Heart right ventricle (tissue), 16 donors: Measurements from ENCODE around the gene MCM3AP. TPM values are rescaled to one million over a fixed set of nuclear protein-coding genes. Genes with fewer than 3 reads are reported as not detected.

ENCODE experiments used
- ATAC-seq, 8 donors: fragments of 200-7000 bp; cut with Tn5 transposase; one replicate each; pipeline ENCODE4 v1.9.1; 2020; ENCODE audit warnings: mild to moderate bottlenecking in 8 of 8, moderate library complexity in 8 of 8, moderate number of reproducible peaks in 1 of 8
- DNase-seq, 2 donors: peaks; one replicate each; pipeline ENCODE4 v3.0.0-alpha.2; 2020
- H3K27ac ChIP-seq, 10 donors: fragments of 200-600 bp; sonication (generic) in 2 of 10; one replicate each; pipeline versions ENCODE4 v1.5.0 to v1.8.0; 2020 to 2022; ENCODE audit warnings: mild to moderate bottlenecking in 3 of 10
- H3K27me3 ChIP-seq, 7 donors: fragments of 200-600 bp; one replicate each; pipeline ENCODE4 v1.8.0; 2021 to 2022; ENCODE audit warnings: mild to moderate bottlenecking in 2 of 7
- H3K36me3 ChIP-seq, 9 donors: fragments of 200-600 bp; sonication (generic) in 1 of 9; one replicate each; pipeline versions ENCODE4 v1.5.0 to v1.8.0; 2020 to 2022; ENCODE audit warnings: mild to moderate bottlenecking in 2 of 9
- H3K4me1 ChIP-seq, 9 donors: fragments of 200-600 bp; sonication (generic) in 1 of 9; one replicate each; pipeline versions ENCODE4 v1.5.0 to v1.8.0; 2020 to 2022; ENCODE audit warnings: mild to moderate bottlenecking in 4 of 9
- H3K4me3 ChIP-seq, 10 donors: fragments of 200-600 bp; sonication (generic) in 2 of 10; one replicate each; pipeline versions ENCODE4 v1.5.0 to v1.8.0; 2020 to 2022; ENCODE audit warnings: mild to moderate bottlenecking in 7 of 10, moderate library complexity in 2 of 10
- H3K9me3 ChIP-seq, 11 donors: fragments of 200-600 bp in 10 of 11; sonication (generic) in 2 of 11; one replicate each; pipeline versions ENCODE4 v1.5.0 to v1.8.0; 2013 to 2022; ENCODE audit warnings: mild to moderate bottlenecking in 2 of 11, control low read depth in 1 of 11, moderate library complexity in 1 of 11
- WGBS, 2 donors: extraction: QIAGEN DNeasy Blood & Tissue Kit; methylation state at CpG; one replicate each; pipeline ENCODE4 v1.1.7; 2013; ENCODE audit warnings: inconsistent platforms in 1 of 2; 5-methylcytosine and 5-hydroxymethylcytosine counted together
- intact Hi-C, 10 donors: fragments of 100-400 bp; cut with DNase I; formaldehyde crosslinking; loops; one replicate each; pipeline versions ENCODE4 v1.11.1 to v1.14.2; 2022
- polyA plus RNA-seq, 2 donors: library from polyadenylated mRNA; stranded (reverse); fragments of 200-250 nt; gene quantifications; one replicate each; pipeline ENCODE4 v1.2.3, GENCODE V29; 2013
- total RNA-seq, 10 donors: library from RNA; stranded (reverse); fragmentation: NEBNext Ultra II Directional in 3 of 10; extraction: Animal tissue kit (Norgen Biotek cat#: 25700) in 3 of 10; gene quantifications; one replicate each; pipeline versions ENCODE4 v1.2.1 to v1.2.4, GENCODE V29; 2021 to 2023
- TF ChIP-seq, protein P1 (sequence below), 9 donors: fragments of 200-600 bp; sonication (generic) in 2 of 9; IDR thresholded peaks; one replicate each; pipeline versions ENCODE4 v1.5.0 to v1.8.0; 2021 to 2022; ENCODE audit warnings: antibody characterized with exemption in 9 of 9, mild to moderate bottlenecking in 5 of 9, moderate library complexity in 1 of 9
- donor health status: Arrhythmogenic right ventricular cardiomyopathy.
- donor health status: ischemic (EF 13 %, LVEDD 7.1; RV severe dilation, severe dysfunction).
- donor health status: healthy with polysubstance abuse.
- donor health status: DM: no; HTN: yes; CAD: no.
- donor health status: DM: no; HTN: no; CAD: no.
- donor health status: ischemic (EF 25% LVEDD 6.9; RV normal size, moderate dysfunction).
- donor health status: ischemic (EF 25% LVEDD 5.7; RV mildly dilated, moderate dysfunction).
- donor health status: healthy.
- donor health status: DM: yes; HTN: yes; CAD: no.
- donor health status: Ischemic cardiomyopathy.
- donor health status: ischemic (EF 35%, LVEDD 5.7; RV mildly dilated, moderate dysfunction).
- donor health status: nonischemic (EF 11% LVEDD 7.7; RV severe dilation, severe dysfunction).
- donor health status: DM: yes; HTN: yes; CAD: no.
- donor health status: PGD.
- donor health status: ischemic (EF 29% LVEDD 5.4; RV normal size, mild dysfunction).
- donor health status: nonischemic (EF 23%, LVEDD 6.1; RV moderate dilation, normal function).

Gene MCM3AP
- total and polyA plus RNA-seq, 12 donors: 31.0 to 68.4 (median 52.0) TPM

DNA sequence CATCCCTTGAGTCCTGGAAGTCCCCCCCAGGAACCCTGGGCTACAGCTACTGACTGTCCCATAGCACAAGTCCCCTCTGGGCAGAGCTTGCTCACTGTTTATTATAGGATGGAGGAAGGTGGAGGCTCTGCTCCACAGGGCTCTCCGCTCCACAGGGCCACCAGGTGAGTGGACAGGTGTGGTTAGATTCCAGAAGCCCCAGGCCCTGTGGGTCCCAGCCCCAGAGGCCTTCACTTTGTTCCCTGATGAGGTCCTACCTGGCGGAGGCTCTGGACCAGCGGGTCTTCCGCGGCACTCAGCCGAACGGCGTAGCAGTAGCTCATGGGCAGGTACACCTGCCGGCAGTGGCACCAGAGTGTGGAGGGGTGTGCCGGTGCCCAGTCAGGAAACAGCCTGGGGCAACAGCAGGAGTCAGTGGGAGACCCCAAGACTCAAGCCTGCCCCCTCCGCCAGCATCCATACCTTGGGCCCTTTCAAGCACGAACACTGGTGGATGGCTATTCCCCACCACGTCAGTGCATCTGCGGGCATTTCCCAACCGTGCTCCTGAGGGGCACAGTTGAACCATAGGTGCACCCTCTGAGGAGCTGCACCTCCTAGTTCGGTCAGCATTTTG, 69.2 kb downstream of the MCM3AP start:
- peaks cover 0 to 89% (median 17%) of the 10 kb centered on the region in 9 donors for H3K36me3 ChIP-seq
- H3K27ac ChIP-seq: no peak overlapping the region
- no peaks in the 10 kb centered on the region for H3K9me3 ChIP-seq
- no peak for ATAC-seq
- H3K4me1 ChIP-seq: peaks cover 0 to 19% (median 8%) of the 10 kb centered on the region in 9 donors
- intact Hi-C loops: loop anchor here in 2 of 10 donors (10.0 kb wide), 1 partner anchor 61 kb away; the partner anchor contains the start of gene FTCD (in 2 of the 2)
- TF ChIP-seq, protein P1, sequence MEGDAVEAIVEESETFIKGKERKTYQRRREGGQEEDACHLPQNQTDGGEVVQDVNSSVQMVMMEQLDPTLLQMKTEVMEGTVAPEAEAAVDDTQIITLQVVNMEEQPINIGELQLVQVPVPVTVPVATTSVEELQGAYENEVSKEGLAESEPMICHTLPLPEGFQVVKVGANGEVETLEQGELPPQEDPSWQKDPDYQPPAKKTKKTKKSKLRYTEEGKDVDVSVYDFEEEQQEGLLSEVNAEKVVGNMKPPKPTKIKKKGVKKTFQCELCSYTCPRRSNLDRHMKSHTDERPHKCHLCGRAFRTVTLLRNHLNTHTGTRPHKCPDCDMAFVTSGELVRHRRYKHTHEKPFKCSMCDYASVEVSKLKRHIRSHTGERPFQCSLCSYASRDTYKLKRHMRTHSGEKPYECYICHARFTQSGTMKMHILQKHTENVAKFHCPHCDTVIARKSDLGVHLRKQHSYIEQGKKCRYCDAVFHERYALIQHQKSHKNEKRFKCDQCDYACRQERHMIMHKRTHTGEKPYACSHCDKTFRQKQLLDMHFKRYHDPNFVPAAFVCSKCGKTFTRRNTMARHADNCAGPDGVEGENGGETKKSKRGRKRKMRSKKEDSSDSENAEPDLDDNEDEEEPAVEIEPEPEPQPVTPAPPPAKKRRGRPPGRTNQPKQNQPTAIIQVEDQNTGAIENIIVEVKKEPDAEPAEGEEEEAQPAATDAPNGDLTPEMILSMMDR (IDR thresholded peaks at IDR 0.05): no peak
- 92 to 97% methylated on average over 16 of the region's 16 CpGs for WGBS, 2 donors
- DNase-seq: no peak
- H3K4me3 ChIP-seq: no peak overlapping the region
- H3K27me3 ChIP-seq: no peaks in the 10 kb centered on the region

DNA sequence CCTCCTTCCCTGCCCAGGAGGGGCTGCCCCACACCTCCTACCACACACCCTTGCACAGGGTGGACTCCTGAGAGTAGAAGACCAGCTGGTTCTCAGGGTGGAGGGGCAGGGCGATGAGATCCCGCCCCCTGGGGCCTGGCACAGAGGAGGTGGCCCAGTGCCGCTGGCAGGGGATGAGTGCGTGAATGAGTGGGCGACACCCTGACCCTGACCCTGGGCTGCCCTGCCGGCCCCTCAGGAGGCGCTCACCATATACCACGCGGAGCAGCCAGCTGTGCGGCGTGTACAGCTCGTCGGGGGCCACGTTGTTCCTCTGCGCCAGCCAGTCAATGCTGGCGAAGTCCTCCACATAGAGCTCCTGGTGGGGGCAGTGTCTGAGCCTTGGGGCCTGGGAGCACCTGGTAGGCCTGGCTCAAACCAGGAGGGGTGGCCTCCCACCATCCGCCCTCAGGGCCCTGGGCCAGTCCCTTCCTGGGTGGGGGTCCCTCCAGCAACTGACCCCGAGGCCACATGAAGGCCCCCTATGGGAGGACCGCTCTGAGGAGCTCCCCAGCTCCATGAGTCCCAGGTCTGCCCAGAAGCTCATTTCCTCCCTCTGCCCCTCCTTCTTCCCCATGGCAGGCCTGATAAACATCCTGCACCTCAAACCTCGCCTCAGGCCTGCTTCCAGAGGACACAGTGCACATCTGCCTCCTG, 69.8 kb downstream of the MCM3AP start:
- DNase-seq: no peak
- 91% methylated on average over 20 of the region's 20 CpGs for WGBS, 2 donors
- H3K36me3 ChIP-seq: peaks cover 0 to 89% (median 17%) of the 10 kb centered on the region in 9 donors

DNA sequence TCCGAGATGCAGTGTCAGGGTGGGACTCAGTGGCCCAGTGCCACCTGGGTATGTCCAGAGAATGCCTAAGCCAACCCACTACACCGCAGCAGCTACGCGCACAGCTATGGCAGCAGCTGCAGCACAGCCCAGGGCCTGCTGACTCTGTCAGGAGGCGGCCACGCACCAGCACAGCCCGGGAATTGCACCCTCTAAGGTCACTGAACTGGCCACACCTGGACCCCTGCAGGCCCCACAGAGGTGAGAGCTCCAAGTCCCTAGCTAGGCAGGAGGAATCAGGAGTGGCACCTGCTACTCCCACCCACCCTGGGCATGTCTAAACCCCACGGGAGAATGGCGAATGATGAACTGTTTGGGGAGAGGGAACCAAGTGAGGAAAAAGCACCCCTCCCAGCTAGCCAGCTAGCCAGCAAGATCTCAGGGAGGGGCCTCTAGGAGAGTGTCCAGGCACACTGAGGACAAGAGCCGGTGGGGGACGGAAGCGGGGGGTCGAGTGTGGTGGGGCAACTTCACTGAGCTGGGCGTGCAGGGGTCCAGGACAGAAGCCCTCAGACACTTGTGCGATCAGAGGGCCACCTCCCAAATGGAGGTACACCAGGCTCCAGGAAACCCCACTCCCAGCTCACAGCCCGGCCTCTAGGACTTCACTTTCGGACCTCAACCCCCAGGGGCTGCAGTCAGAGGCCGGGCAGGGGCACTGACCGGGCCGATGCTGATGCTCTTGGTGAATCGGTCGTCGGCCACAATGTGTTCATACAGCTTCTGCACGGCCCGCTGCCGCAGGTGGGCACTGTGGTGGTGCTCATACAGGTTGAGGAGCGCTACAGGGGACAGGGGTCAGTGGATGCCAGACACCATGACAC, 70.7 kb downstream of the MCM3AP start:
- TF ChIP-seq, protein P1 (IDR thresholded peaks at IDR 0.05): no peak
- DNase-seq: no peak
- Histone ChIP-seq H3K4me1 (peaks cover 0 to 11% (median 0%) of the 10 kb centered on the region in 9 donors), H3K27me3 (no peaks in the 10 kb centered on the region), H3K4me3 (no peak overlapping the region), H3K36me3 (peaks cover 0 to 90% (median 22%) of the 10 kb centered on the region in 9 donors), H3K9me3 (no peaks in the 10 kb centered on the region), H3K27ac (no peak overlapping the region)
- intact Hi-C loops: loop anchor here in 2 of 10 donors (10.0 kb wide), 1 partner anchor 60 kb away; the partner anchor contains the start of gene FTCD (in 2 of the 2)
- WGBS, 2 donors: 94 to 96% methylated on average over 27 of the region's 27 CpGs
- no peak for ATAC-seq

More for the DNA sequence above, 69.8 kb downstream of the MCM3AP start:
- H3K9me3 ChIP-seq: no peaks in the 10 kb centered on the region
- peaks cover 0 to 19% (median 7%) of the 10 kb centered on the region in 9 donors for H3K4me1 ChIP-seq
- peak in 1 of 8 donors; percentile 13 for ATAC-seq
- intact Hi-C loops: loop anchor here in 2 of 10 donors (10.0 kb wide), 1 partner anchor 61 kb away; the partner anchor contains the start of gene FTCD (in 2 of the 2)
- TF ChIP-seq, protein P1 (IDR thresholded peaks at IDR 0.05): no peak
- no peak overlapping the region for H3K4me3 ChIP-seq
- no peak overlapping the region for H3K27ac ChIP-seq
- H3K27me3 ChIP-seq: no peaks in the 10 kb centered on the region
